CD1c-positive myeloid dendritic cell (primary cell): ENCODE results near the gene VCY1B.
"Not testable (repeated sequence)": the region's sequence is repeated elsewhere in the genome, so short reads cannot be mapped to it uniquely, and the experiment has no call there.

Experiments
- DNase-seq: peaks from one replicate; pipeline ENCODE4 v3.0.0-alpha.2; 2016; ENCODE audit errors: extremely low spot score

VCY1B gene

DNA sequence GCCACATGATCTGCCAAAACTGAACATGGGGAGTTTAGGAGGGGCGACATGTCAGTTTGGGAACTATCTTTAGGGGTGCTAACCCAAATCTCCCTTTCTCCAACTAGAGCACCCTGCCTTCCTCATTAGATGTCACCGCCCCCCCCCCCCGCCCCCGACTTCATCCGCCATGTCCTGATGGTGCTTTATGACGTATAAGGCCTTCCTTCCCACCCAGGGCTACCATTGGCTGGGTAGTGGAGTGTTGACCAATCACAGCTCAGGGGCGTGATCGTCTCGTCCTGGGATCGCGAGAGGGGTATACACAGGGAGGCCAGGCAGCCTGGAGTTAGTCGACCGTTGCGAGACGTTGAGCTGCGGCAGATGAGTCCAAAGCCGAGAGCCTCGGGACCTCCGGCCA lies at the start of gene VCY1B:
TSS of gene VCY1B (plus strand) at position 301 of the 400 bp plus-strand sequence. CDS start at position 364, 63 bp downstream.
- not testable (repeated sequence) for DNase-seq

GRCh38 chrY:14011916-14012315 lies 44.1 kb upstream of the VCY1B start:
- DNase-seq, result not testable (repeated sequence)

- DNase-seq, result not testable (repeated sequence)
Measured at GRCh38 chrY:14030395-14030794, 25.6 kb upstream of the VCY1B start.

- no peak for DNase-seq
Measured at GRCh38 chrY:14085877-14086276, 29.9 kb downstream of the VCY1B start.
